ENCODE results near the gene SCNN1A. TPM values are rescaled to one million over a fixed set of nuclear protein-coding genes. Genes with fewer than 3 reads are reported as not detected.

The SCNN1A gene
- total RNA-seq, 4 donors from 2014 or later: 15.9 to 46.5 (median 18.8) TPM

DNA sequence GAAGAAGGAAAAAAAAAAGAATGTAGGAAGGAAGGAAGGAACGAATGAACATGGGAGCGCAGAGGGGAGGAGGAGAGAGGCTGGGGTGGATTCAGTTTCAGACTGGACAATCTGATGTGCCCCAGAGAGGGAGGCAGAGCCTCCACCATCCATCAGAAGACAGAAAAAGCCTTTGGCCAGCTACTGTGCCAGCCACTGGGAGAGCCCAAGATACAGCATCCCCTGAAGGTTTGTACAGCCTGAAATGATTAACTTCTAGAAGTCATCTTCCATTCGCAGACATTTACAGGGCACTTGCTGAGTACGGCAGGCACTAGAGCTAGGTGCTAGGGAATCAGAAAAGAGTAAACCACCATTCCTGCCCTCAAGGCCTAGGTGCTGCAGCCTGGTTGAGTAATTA is 55.9 kb downstream of the SCNN1A start:
- DNase-seq (ENCODE audit: low spot score in 2 of 2): no peak

DNA sequence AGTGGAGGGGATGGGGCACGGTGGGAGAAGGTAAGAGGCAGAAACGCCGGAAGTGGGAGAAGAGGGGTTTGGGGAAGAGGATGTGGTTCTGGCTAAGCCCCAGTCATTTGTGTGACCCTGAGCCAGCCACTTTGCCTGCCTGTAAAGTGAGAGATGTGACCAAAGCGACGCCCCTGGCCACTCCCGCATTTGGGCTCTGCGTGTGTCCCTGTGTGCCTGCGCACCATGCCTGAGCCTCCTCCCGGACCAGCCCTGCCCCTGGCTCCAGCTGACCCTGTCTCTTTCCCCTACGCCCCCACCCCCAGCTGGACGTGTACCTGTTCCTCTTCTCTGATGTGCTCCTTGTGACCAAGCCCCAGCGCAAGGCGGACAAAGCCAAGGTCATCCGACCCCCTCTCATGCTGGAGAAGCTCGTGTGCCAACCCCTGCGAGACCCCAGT is 56.9 kb downstream of the SCNN1A start:
- WGBS, 2 donors: 72 to 80% methylated on average over 16 of the region's 16 CpGs
- Histone ChIP-seq H3K27me3 (no peaks in the 10 kb centered on the region), H3K27ac (no peak overlapping the region), H3K4me1 (peaks cover 0 to 18% (median 12%) of the 10 kb centered on the region in 4 donors), H3K36me3 (no peaks in the 10 kb centered on the region), H3K9me3 (no peaks in the 10 kb centered on the region), H3K4me3 (no peak overlapping the region)
- TF ChIP-seq EP300 (IDR thresholded peaks at IDR 0.05) (no peak), POLR2A (IDR thresholded peaks at IDR 0.05) (no peak)
- TF ChIP-seq, protein P1, sequence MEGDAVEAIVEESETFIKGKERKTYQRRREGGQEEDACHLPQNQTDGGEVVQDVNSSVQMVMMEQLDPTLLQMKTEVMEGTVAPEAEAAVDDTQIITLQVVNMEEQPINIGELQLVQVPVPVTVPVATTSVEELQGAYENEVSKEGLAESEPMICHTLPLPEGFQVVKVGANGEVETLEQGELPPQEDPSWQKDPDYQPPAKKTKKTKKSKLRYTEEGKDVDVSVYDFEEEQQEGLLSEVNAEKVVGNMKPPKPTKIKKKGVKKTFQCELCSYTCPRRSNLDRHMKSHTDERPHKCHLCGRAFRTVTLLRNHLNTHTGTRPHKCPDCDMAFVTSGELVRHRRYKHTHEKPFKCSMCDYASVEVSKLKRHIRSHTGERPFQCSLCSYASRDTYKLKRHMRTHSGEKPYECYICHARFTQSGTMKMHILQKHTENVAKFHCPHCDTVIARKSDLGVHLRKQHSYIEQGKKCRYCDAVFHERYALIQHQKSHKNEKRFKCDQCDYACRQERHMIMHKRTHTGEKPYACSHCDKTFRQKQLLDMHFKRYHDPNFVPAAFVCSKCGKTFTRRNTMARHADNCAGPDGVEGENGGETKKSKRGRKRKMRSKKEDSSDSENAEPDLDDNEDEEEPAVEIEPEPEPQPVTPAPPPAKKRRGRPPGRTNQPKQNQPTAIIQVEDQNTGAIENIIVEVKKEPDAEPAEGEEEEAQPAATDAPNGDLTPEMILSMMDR (IDR thresholded peaks at IDR 0.05): no peak
- DNase-seq (ENCODE audit: low spot score in 2 of 2): no peak

More for the DNA sequence above, 55.9 kb downstream of the SCNN1A start:
- WGBS, 2 donors: 80 to 86% methylated on average over 4 of the region's 4 CpGs
- no peak overlapping the region for H3K4me3 ChIP-seq
- no peaks in the 10 kb centered on the region for H3K9me3 ChIP-seq
- H3K27ac ChIP-seq: no peak overlapping the region
- no peaks in the 10 kb centered on the region for H3K27me3 ChIP-seq
- TF ChIP-seq POLR2A (IDR thresholded peaks at IDR 0.05): no peak
- TF ChIP-seq EP300 (IDR thresholded peaks at IDR 0.05): no peak
- TF ChIP-seq, protein P1 (IDR thresholded peaks at IDR 0.05): no peak
- no peaks in the 10 kb centered on the region for H3K36me3 ChIP-seq
- peaks cover 0 to 28% (median 20%) of the 10 kb centered on the region in 4 donors for H3K4me1 ChIP-seq

DNA sequence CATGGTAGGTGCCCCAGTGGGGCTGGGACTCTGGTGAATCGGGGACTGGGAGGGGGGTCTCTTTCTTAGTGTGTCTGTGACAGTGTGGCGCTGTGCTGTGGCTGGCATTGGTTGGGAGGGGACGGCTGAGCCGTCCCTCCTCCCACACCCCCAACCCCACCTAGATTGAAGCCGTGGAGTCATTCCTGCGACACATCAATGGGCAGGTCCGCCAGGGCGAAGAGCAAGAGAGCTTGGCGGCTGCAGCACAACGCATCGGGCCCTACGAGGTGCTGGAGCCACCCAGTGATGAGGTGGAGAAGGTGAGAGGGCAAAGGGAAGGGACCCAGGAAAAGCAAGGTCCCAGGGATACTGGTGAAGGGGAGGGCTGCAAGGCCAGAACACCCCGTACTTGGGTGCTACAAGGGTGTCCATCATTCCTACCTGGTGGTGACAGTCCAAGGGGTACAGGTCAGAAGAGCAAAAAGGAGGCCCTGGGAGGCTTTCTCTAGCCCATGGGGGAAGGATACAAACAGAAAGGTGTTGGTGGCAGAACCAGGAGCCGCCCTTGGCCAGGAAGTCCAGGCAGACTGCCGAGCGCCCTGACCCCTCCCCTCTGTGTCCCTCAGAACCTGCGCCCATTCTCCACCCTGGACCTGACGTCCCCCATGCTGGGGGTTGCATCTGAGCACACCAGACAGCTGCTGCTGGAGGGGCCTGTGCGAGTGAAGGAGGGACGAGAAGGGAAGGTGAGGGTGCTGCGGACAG is 57.5 kb downstream of the SCNN1A start:
- Histone ChIP-seq H3K27ac (no peak overlapping the region), H3K4me1 (peaks cover 0 to 17% (median 6%) of the 10 kb centered on the region in 4 donors), H3K4me3 (no peak overlapping the region), H3K27me3 (no peaks in the 10 kb centered on the region), H3K9me3 (no peaks in the 10 kb centered on the region), H3K36me3 (no peaks in the 10 kb centered on the region)
- 82 to 85% methylated on average over 21 of the region's 21 CpGs for WGBS, 2 donors
- no peak for TF ChIP-seq EP300 (IDR thresholded peaks at IDR 0.05)
- TF ChIP-seq, protein P1 (IDR thresholded peaks at IDR 0.05): no peak
- no peak for DNase-seq (ENCODE audit: low spot score in 2 of 2)

DNA sequence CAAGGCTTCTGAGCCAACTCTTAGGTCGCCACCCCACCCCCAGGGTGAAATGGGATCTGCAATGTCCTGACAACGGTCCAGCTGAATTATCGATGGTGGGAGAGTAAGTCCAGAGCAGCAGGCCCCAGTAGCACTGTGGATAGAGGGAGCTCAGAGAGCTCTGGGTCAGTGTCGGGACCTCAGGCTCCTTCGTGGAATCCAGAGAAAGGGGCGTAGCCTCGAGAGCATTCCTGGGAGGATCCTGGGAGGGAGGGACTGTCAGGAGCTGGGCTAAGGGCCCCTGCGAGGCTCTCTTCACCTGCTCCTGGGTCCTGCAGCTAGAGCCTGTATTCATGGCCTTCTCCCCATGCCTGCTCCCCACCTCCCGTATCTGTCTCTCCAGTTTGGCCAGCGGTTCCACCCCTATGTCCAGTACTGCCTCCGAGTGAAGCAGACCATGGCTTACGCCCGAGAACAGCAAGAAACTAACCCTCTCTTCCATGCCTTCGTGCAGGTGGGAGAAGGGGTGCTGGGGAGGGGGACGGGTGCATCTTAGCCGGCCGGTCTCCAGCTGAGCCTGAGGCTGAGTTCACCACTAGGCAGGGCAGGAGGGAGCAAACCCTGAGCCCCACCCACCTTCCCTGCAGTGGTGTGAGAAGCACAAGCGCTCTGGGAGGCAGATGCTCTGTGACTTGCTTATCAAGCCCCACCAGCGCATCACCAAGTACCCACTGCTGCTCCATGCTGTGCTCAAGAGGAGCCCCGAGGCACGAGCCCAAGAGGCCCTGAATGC is 58.3 kb downstream of the SCNN1A start:
- Histone ChIP-seq H3K36me3 (no peaks in the 10 kb centered on the region), H3K27ac (no peak overlapping the region), H3K9me3 (no peaks in the 10 kb centered on the region), H3K27me3 (no peaks in the 10 kb centered on the region), H3K4me3 (no peak overlapping the region), H3K4me1 (peaks cover 0 to 13% (median 0%) of the 10 kb centered on the region in 4 donors)
- 72 to 73% methylated on average over 21 of the region's 21 CpGs for WGBS, 2 donors
- DNase-seq (ENCODE audit: low spot score in 2 of 2): no peak
- TF ChIP-seq, protein P1 (IDR thresholded peaks at IDR 0.05): no peak
- no peak for TF ChIP-seq POLR2A (IDR thresholded peaks at IDR 0.05)
- no peak for TF ChIP-seq EP300 (IDR thresholded peaks at IDR 0.05)

All from tibial nerve (tissue), 4 donors.